C1 segment of cervical spinal cord (tissue), 14 donors: ENCODE results near the gene MPHOSPH8.
"Not testable (repeated sequence)": the region's sequence is repeated elsewhere in the genome, so short reads cannot be mapped to it uniquely, and the experiment has no call there.

Experiments used
- DNase-seq, 14 donors: peaks; one replicate each; lab custom pipeline; 2025; lab: John Stamatoyannopoulos, UW

MPHOSPH8 gene

GRCh38 chr13:19624265-19624664 is 9.2 kb upstream of the MPHOSPH8 start:
- DNase-seq: no peak

GRCh38 chr13:19632915-19633478 is 462 bp upstream of the MPHOSPH8 start:
- no peak for DNase-seq

- DNase-seq: peak in 5 of 14 donors; percentile 27 to 65 (median 41)
Observed at GRCh38 chr13:19634256-19634740, 839 bp downstream of the MPHOSPH8 start.

- DNase-seq: not testable (repeated sequence)
Observed at GRCh38 chr13:19635926-19636325, 2.5 kb downstream of the MPHOSPH8 start.

- DNase-seq: no peak
Observed at GRCh38 chr13:19643652-19644051, 10.2 kb downstream of the MPHOSPH8 start.

- DNase-seq: no peak
Observed at GRCh38 chr13:19645000-19645399, 11.5 kb downstream of the MPHOSPH8 start.

- no peak for DNase-seq
Observed at GRCh38 chr13:19646063-19646462, 12.6 kb downstream of the MPHOSPH8 start.

- DNase-seq: no peak
Observed at GRCh38 chr13:19650742-19651141, 17.3 kb downstream of the MPHOSPH8 start.

- DNase-seq: no peak
Observed at GRCh38 chr13:19657872-19658591, 24.6 kb downstream of the MPHOSPH8 start.

- DNase-seq: peak in 1 of 14 donors; percentile 30
Observed at GRCh38 chr13:19658831-19659230, 25.4 kb downstream of the MPHOSPH8 start.

- DNase-seq: no peak
Observed at GRCh38 chr13:19661126-19661525, 27.7 kb downstream of the MPHOSPH8 start.

- no peak for DNase-seq
Observed at GRCh38 chr13:19661561-19661960, 28.1 kb downstream of the MPHOSPH8 start.

- peak in 1 of 14 donors; percentile 8 for DNase-seq
Observed at GRCh38 chr13:19663416-19663979, 30.0 kb downstream of the MPHOSPH8 start.

- DNase-seq: no peak
Observed at GRCh38 chr13:19664481-19665230, 31.2 kb downstream of the MPHOSPH8 start.

GRCh38 chr13:19665427-19665859 is 32.0 kb downstream of the MPHOSPH8 start:
- DNase-seq: peak in 4 of 14 donors; percentile 18 to 39 (median 22)

- no peak for DNase-seq
Observed at GRCh38 chr13:19668778-19669177, 35.3 kb downstream of the MPHOSPH8 start.

GRCh38 chr13:19670147-19670546 is 36.7 kb downstream of the MPHOSPH8 start:
- no peak for DNase-seq

GRCh38 chr13:19672990-19673389 is 39.5 kb downstream of the MPHOSPH8 start:
- DNase-seq: no peak

- DNase-seq: no peak
Observed at GRCh38 chr13:19673473-19674430, 40.3 kb downstream of the MPHOSPH8 start.

GRCh38 chr13:19674898-19675297 is 41.4 kb downstream of the MPHOSPH8 start:
- no peak for DNase-seq

- no peak for DNase-seq
Observed at GRCh38 chr13:19676168-19676567, 42.7 kb downstream of the MPHOSPH8 start.
